Lung (tissue), 12 donors: ENCODE results near the gene VAT1L. TPM values are rescaled to one million over a fixed set of nuclear protein-coding genes. Genes with fewer than 3 reads are reported as not detected.

Experiments
- ATAC-seq: fragments of 200-7000 bp; cut with Tn5 transposase; one replicate; pipeline ENCODE4 v1.9.1; 2020; ENCODE audit warnings: moderate number of reproducible peaks; ENCODE audit not compliant: insufficient read depth, low FRiP score
- DNase-seq, 3 donors: peaks; one replicate each; pipeline ENCODE4 v3.0.0-alpha.2; 2013 to 2017
- H3K27ac ChIP-seq, 2 donors: one replicate each; pipeline ENCODE4 v1.5.1; 2013; ENCODE audit warnings: mild to moderate bottlenecking in 2 of 2, moderate library complexity in 2 of 2, control low read depth in 1 of 2, inconsistent platforms in 1 of 2, low read depth in 1 of 2, low read length in 1 of 2
- H3K27me3 ChIP-seq, 3 donors: one replicate each; pipeline ENCODE4 v1.5.1; 2013; ENCODE audit warnings: low read length in 2 of 3; ENCODE audit not compliant: control insufficient read depth in 3 of 3, insufficient read depth in 3 of 3
- H3K36me3 ChIP-seq, 4 donors: one replicate each; pipeline ENCODE4 v1.5.1; 2013; ENCODE audit warnings: low read length in 4 of 4, mild to moderate bottlenecking in 1 of 4, moderate library complexity in 1 of 4; ENCODE audit not compliant: control insufficient read depth in 4 of 4, insufficient read depth in 4 of 4
- H3K4me1 ChIP-seq, 5 donors: one replicate each; pipeline ENCODE4 v1.5.1; 2013; ENCODE audit warnings: low read length in 5 of 5, mild to moderate bottlenecking in 2 of 5, moderate library complexity in 1 of 5; ENCODE audit not compliant: control insufficient read depth in 5 of 5, insufficient read depth in 5 of 5
- H3K4me3 ChIP-seq: one replicate; pipeline ENCODE4 v1.5.1; 2013; ENCODE audit warnings: mild to moderate bottlenecking, control low read depth, moderate library complexity
- H3K9ac ChIP-seq, 2 donors: one replicate each; pipeline ENCODE4 v1.5.1; 2013; ENCODE audit warnings: low read length in 2 of 2, control low read depth in 1 of 2; ENCODE audit not compliant: insufficient read depth in 1 of 2
- H3K9me3 ChIP-seq, 4 donors: one replicate each; pipeline ENCODE4 v1.5.1; 2013; ENCODE audit warnings: low read length in 3 of 4, mild to moderate bottlenecking in 1 of 4, moderate library complexity in 1 of 4; ENCODE audit not compliant: control insufficient read depth in 4 of 4, insufficient read depth in 3 of 4
- WGBS, 2 donors: extraction: QIAGEN DNeasy Blood & Tissue Kit; methylation state at CpG; one replicate each; pipeline ENCODE4 v1.1.7; 2013; 5-methylcytosine and 5-hydroxymethylcytosine counted together
- polyA plus RNA-seq, 2 donors: library from polyadenylated mRNA; stranded (reverse); fragments of 200-250 nt; gene quantifications; one replicate each; pipeline ENCODE4 v1.2.1, GENCODE V29; 2013
- total RNA-seq, 2 donors: library from RNA; depleted of rRNA in 1 of 2; stranded (reverse); fragments of >200 nt in 1 of 2; gene quantifications; one replicate each; pipeline ENCODE4 v1.2.1, GENCODE V29; 2014 to 2021
- TF ChIP-seq, protein P1 (sequence below): IDR thresholded peaks from 2 replicates; pipeline ENCODE4 v1.5.1; 2012; ENCODE audit warnings: mild to moderate bottlenecking; ENCODE audit errors: control extremely low read depth, extremely low read depth
- donor health status: control.
- donor health status: control.
- donor health status: Bipolar disorder and iron deficiency.
- donor health status: healthy.
- donor health status: DM: yes; HTN: yes; CAD: no.

Gene VAT1L
- total and polyA plus RNA-seq, 4 donors: 0.14 to 3.3 (median 0.26) TPM

DNA sequence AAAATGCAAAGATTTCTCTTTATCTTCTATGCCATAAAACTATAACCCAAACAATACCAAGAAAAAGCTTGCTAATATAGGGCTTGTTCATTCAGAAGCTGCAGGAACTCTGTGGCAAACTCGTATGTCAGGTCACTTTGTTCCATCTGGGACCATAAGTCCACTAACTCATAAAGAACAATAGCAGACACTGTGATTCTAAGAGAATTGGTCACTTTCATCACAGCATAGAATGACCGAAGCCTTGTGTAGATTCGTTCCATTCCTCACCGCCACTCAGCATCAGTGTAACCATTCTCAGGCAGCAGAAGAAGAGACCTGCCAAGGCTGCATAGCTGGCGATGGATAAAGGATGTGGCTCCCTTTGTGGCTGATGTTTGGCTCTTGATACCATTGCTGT, 30.3 kb upstream of the VAT1L start:
- TF ChIP-seq, protein P1, sequence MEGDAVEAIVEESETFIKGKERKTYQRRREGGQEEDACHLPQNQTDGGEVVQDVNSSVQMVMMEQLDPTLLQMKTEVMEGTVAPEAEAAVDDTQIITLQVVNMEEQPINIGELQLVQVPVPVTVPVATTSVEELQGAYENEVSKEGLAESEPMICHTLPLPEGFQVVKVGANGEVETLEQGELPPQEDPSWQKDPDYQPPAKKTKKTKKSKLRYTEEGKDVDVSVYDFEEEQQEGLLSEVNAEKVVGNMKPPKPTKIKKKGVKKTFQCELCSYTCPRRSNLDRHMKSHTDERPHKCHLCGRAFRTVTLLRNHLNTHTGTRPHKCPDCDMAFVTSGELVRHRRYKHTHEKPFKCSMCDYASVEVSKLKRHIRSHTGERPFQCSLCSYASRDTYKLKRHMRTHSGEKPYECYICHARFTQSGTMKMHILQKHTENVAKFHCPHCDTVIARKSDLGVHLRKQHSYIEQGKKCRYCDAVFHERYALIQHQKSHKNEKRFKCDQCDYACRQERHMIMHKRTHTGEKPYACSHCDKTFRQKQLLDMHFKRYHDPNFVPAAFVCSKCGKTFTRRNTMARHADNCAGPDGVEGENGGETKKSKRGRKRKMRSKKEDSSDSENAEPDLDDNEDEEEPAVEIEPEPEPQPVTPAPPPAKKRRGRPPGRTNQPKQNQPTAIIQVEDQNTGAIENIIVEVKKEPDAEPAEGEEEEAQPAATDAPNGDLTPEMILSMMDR: no peak
- H3K9ac ChIP-seq: no peak overlapping the region
- ATAC-seq: no peak
- no peak overlapping the region for H3K27ac ChIP-seq
- no peaks in the 10 kb centered on the region for H3K9me3 ChIP-seq
- no peaks in the 10 kb centered on the region for H3K36me3 ChIP-seq
- DNase-seq: no peak
- peaks cover 0 to 17% (median 11%) of the 10 kb centered on the region in 5 donors for H3K4me1 ChIP-seq
- H3K4me3 ChIP-seq: no peak overlapping the region
- 84 to 93% methylated on average over 5 of the region's 5 CpGs for WGBS, 2 donors
- no peaks in the 10 kb centered on the region for H3K27me3 ChIP-seq

DNA sequence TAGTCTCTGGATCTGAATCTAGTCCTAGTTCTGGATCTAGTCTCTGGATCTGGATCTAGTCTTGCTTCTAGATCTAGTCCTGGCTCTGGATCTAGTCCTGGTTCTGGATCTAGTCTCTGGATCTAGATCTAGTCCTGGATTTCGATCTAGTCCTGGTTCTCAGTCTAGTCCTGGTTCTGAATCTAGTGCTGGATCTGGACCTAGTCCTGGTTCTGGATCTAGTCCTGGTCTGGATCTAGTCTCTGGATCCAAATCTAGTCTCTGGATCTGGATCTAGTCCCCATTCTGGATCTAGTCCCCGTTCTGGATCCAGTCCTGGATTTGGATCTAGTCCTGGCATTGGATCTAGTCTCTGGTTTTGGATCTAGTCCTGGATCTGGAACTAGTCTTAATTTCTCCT, 29.9 kb upstream of the VAT1L start:
- TF ChIP-seq, protein P1: no peak
- Histone ChIP-seq H3K4me3 (no peak overlapping the region), H3K9ac (no peak overlapping the region), H3K9me3 (no peaks in the 10 kb centered on the region), H3K36me3 (no peaks in the 10 kb centered on the region), H3K4me1 (peaks cover 0 to 17% (median 11%) of the 10 kb centered on the region in 5 donors), H3K27ac (no peak overlapping the region), H3K27me3 (no peaks in the 10 kb centered on the region)
- no peak for DNase-seq
- 88 to 95% methylated on average over 2 of the region's 2 CpGs for WGBS, 2 donors
- no peak for ATAC-seq

DNA sequence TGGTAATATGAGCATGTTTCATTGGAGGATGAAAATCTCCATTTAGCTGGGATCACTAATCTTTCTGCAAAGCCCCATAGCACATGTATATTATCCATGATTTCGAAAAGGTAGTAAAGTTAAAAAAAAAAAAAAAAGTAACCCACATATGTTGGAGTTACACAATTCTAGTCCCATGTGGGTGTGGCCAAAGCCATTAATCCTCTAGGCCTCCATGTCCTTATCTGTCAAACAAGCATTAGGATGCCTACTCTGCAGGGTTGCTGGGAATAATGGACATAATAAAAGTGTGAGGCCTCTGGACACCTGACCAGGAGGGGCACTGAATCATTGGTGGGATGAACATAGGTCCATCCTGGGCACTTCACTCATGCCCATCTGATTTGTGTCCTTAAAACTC, 29.2 kb upstream of the VAT1L start:
- no peak for ATAC-seq
- Histone ChIP-seq H3K36me3 (no peaks in the 10 kb centered on the region), H3K9me3 (no peaks in the 10 kb centered on the region), H3K4me3 (no peak overlapping the region), H3K27ac (no peak overlapping the region), H3K4me1 (peaks cover 2 to 20% (median 11%) of the 10 kb centered on the region in 5 donors), H3K9ac (no peak overlapping the region), H3K27me3 (no peaks in the 10 kb centered on the region)
- TF ChIP-seq, protein P1: no peak
- no peak for DNase-seq
- 32 to 96% methylated on average over 1 of the region's 1 CpG for WGBS, 2 donors

DNA sequence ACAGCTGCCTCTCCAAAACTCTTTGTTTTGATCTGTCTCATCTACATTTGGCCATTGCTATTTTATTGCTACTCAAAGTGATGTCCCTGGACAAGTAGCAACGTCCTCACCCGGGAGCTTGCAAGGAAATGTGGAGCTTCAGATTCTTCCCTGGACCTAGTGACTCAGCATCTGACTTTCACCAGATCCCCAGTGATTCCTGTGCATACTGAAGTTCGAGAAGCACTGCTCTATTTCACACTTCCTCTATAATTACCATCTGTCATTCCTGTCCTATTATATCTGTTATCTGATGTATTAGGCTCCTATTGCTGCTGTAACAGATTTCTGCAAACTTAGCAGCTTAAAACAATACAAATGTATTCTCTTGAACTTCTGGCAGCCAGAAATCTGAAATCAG, 28.5 kb upstream of the VAT1L start:
- Histone ChIP-seq H3K9ac (no peak overlapping the region), H3K36me3 (no peaks in the 10 kb centered on the region), H3K9me3 (no peaks in the 10 kb centered on the region), H3K4me1 (peaks cover 2 to 24% (median 11%) of the 10 kb centered on the region in 5 donors), H3K4me3 (no peak overlapping the region), H3K27ac (no peak overlapping the region), H3K27me3 (no peaks in the 10 kb centered on the region)
- DNase-seq (no peak), ATAC-seq (no peak)
- TF ChIP-seq, protein P1: no peak
- 27 to 58% methylated on average over 3 of the region's 3 CpGs for WGBS, 2 donors
